Astrocyte (in vitro differentiated cells and primary cell): ENCODE data around the gene EXOSC5.

Experiments
- EZH2 ChIP-seq: IDR thresholded peaks from 2 replicates; pipeline ENCODE4 v1.6.1; 2012; ENCODE audit warnings: mild to moderate bottlenecking, low read length, inconsistent platforms; ENCODE audit not compliant: insufficient read depth
- TF ChIP-seq, protein P1 (sequence below): IDR thresholded peaks from 2 replicates; pipeline ENCODE4 v1.5.1; 2011; ENCODE audit warnings: low read depth, mild to moderate bottlenecking, inconsistent platforms, low read length, moderate library complexity; ENCODE audit not compliant: insufficient read depth

DNA sequence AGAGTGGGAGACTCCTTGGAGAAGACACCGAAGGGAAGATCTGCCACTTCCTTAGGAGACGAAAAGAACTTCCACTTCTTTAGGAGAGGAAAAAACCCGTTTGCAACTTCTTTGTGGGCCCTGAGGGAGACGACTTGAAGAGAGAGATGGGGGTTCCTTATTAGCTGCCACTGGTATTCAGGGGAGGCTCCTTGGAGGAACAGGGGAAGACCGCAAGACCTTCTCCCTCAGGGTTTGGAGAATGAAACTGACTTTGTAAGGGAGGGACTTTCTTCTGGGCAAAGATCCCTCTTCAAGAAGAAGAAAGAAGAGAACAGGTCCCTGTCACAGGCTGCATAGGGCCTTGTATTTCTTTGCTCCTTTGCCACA is 875 bp upstream of the EXOSC5 start:
- TF ChIP-seq, protein P1, sequence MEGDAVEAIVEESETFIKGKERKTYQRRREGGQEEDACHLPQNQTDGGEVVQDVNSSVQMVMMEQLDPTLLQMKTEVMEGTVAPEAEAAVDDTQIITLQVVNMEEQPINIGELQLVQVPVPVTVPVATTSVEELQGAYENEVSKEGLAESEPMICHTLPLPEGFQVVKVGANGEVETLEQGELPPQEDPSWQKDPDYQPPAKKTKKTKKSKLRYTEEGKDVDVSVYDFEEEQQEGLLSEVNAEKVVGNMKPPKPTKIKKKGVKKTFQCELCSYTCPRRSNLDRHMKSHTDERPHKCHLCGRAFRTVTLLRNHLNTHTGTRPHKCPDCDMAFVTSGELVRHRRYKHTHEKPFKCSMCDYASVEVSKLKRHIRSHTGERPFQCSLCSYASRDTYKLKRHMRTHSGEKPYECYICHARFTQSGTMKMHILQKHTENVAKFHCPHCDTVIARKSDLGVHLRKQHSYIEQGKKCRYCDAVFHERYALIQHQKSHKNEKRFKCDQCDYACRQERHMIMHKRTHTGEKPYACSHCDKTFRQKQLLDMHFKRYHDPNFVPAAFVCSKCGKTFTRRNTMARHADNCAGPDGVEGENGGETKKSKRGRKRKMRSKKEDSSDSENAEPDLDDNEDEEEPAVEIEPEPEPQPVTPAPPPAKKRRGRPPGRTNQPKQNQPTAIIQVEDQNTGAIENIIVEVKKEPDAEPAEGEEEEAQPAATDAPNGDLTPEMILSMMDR, result no peak
- TF ChIP-seq EZH2, result no peak
